Thoracic aorta (tissue), 2 donors: Measurements from ENCODE around the gene PCBP1. TPM values are rescaled to one million over a fixed set of nuclear protein-coding genes. Genes with fewer than 3 reads are reported as not detected.

Source experiments
- ATAC-seq: fragments of 150-250 bp; one replicate; pipeline ENCODE4 v1.8.0; 2017; ENCODE audit warnings: low read depth; ENCODE audit not compliant: insufficient number of reproducible peaks, low FRiP score
- DNase-seq: peaks from one replicate; pipeline ENCODE4 v3.0.0-alpha.2; 2020; ENCODE audit warnings: low spot score
- H3K27ac ChIP-seq, 2 donors: fragments of 200-600 bp; sonication (generic); 1 replicate in 1 of 2; 2 replicates in 1 of 2; pipeline ENCODE4 v1.5.1; 2016; ENCODE audit warnings: mild to moderate bottlenecking in 2 of 2, moderate library complexity in 2 of 2
- H3K27me3 ChIP-seq: fragments of 200-600 bp; sonication (generic); replicated peaks from 2 replicates; pipeline ENCODE4 v1.6.0; 2016; ENCODE audit warnings: mild to moderate bottlenecking; ENCODE audit not compliant: insufficient read depth
- H3K36me3 ChIP-seq: fragments of 200-600 bp; sonication (generic); one replicate; pipeline ENCODE4 v1.5.1; 2016
- H3K4me1 ChIP-seq, 2 donors: fragments of 200-600 bp; sonication (generic); 1 replicate in 1 of 2; 2 replicates in 1 of 2; pipeline versions ENCODE4 v1.5.1 to v1.6.0; 2016; ENCODE audit warnings: low read depth in 2 of 2, mild to moderate bottlenecking in 1 of 2; ENCODE audit not compliant: control insufficient read depth in 1 of 2
- H3K4me3 ChIP-seq: fragments of 200-600 bp; sonication (generic); 2 replicates; pipeline ENCODE4 v1.5.1; 2016; ENCODE audit warnings: mild to moderate bottlenecking
- H3K9me3 ChIP-seq: fragments of 200-600 bp; sonication (generic); 2 replicates; pipeline ENCODE4 v1.5.1; 2016
- CTCF ChIP-seq: fragments of 200-600 bp; sonication (generic); IDR thresholded peaks from one replicate; pipeline ENCODE4 v1.5.1; 2019; ENCODE audit warnings: antibody characterized with exemption
- total RNA-seq, 2 donors: library from RNA; depleted of rRNA; stranded (reverse); fragments of >200 nt; gene quantifications; one replicate each; pipeline versions ENCODE4 v1.1.0 to v1.2.3, GENCODE V29; 2016

Gene PCBP1
- total RNA-seq: 100 to 1,000 TPM; 153 to 235 TPM

- Histone ChIP-seq H3K9me3 (no peaks in the 10 kb centered on the region), H3K4me1 (peaks cover 31 to 51% of the 10 kb centered on the region in 2 donors), H3K36me3 (no peaks in the 10 kb centered on the region), H3K4me3 (peak within 1 kb of the TSS; percentile 91), H3K27ac (peak within 1 kb of the TSS; percentile 97 to 100), H3K27me3 (no peaks in the 10 kb centered on the region)
- TF ChIP-seq CTCF: no peak
- peak; percentile 89 for ATAC-seq
- peak; percentile 86 for DNase-seq
These were observed at the start of gene PCBP1 for GRCh38 chr2:70086838-70087701. TSS of gene PCBP1 (plus strand) at chr2:70087477. CDS start at chr2:70087744, 267 bp downstream.

GRCh38 chr2:70039366-70039765 is 47.9 kb upstream of the PCBP1 start:
- H3K36me3 ChIP-seq: no peaks in the 10 kb centered on the region
- H3K4me1 ChIP-seq: peaks cover 10 to 18% of the 10 kb centered on the region in 2 donors
- no peak for ATAC-seq
- H3K4me3 ChIP-seq: no peak overlapping the region
- TF ChIP-seq CTCF: no peak
- H3K9me3 ChIP-seq: no peaks in the 10 kb centered on the region
- no peak overlapping the region for H3K27ac ChIP-seq
- no peak for DNase-seq
- H3K27me3 ChIP-seq: no peaks in the 10 kb centered on the region

- no peak for ATAC-seq
- Histone ChIP-seq H3K4me3 (no peak overlapping the region), H3K4me1 (no peaks in the 10 kb centered on the region), H3K9me3 (no peaks in the 10 kb centered on the region), H3K36me3 (peaks cover 4% of the 10 kb centered on the region), H3K27me3 (no peaks in the 10 kb centered on the region), H3K27ac (no peak overlapping the region)
- DNase-seq: no peak
- no peak for TF ChIP-seq CTCF
These were observed 45.6 kb upstream of the PCBP1 start for GRCh38 chr2:70041663-70042062.

- Histone ChIP-seq H3K27me3 (no peaks in the 10 kb centered on the region), H3K4me3 (no peak overlapping the region), H3K36me3 (peaks cover 4% of the 10 kb centered on the region), H3K9me3 (no peaks in the 10 kb centered on the region), H3K4me1 (no peaks in the 10 kb centered on the region), H3K27ac (no peak overlapping the region)
- DNase-seq (no peak), ATAC-seq (no peak)
- TF ChIP-seq CTCF: no peak
These were observed 45.0 kb upstream of the PCBP1 start for GRCh38 chr2:70042246-70042645.

GRCh38 chr2:70043252-70043875 is 43.9 kb upstream of the PCBP1 start:
- DNase-seq: no peak
- TF ChIP-seq CTCF: no peak
- Histone ChIP-seq H3K36me3 (peaks cover 4% of the 10 kb centered on the region), H3K4me3 (no peak overlapping the region), H3K27me3 (no peaks in the 10 kb centered on the region), H3K9me3 (no peaks in the 10 kb centered on the region), H3K4me1 (no peaks in the 10 kb centered on the region), H3K27ac (no peak overlapping the region)
- ATAC-seq: no peak
